HG02981 (cell line): ENCODE data around the gene PTPRE.

Source experiments
- ATAC-seq: cut with Tn5 transposase; IDR thresholded peaks from one replicate; pipeline ENCODE4 v1.9.1; 2021; ENCODE audit warnings: mild to moderate bottlenecking, moderate library complexity; ENCODE audit not compliant: unreplicated experiment

PTPRE gene

GRCh38 chr10:127882801-127883459 is 24.0 kb upstream of the PTPRE start:
- ATAC-seq = no peak

- ATAC-seq = no peak
These were observed 23.4 kb upstream of the PTPRE start for GRCh38 chr10:127883516-127883915.

DNA sequence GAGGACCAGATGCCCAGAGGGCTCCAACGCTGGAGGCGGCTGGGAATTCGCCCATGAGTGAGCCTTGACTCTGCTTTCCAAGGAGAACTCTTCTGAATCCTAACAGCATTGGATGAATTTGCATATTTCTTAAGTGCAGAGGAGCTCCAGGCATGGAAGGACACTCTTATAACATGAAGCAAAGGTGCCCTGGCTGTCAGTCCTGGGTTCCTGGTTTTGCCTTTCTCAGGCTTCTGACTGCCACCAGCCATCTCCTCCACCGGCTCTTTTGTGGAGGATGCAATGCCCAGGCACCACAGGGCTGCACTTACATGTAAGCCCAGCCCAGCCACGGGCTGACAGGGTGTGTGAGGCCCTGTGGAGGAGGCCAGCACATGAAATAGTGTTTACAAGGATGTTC is 22.4 kb upstream of the PTPRE start:
- no peak for ATAC-seq

DNA sequence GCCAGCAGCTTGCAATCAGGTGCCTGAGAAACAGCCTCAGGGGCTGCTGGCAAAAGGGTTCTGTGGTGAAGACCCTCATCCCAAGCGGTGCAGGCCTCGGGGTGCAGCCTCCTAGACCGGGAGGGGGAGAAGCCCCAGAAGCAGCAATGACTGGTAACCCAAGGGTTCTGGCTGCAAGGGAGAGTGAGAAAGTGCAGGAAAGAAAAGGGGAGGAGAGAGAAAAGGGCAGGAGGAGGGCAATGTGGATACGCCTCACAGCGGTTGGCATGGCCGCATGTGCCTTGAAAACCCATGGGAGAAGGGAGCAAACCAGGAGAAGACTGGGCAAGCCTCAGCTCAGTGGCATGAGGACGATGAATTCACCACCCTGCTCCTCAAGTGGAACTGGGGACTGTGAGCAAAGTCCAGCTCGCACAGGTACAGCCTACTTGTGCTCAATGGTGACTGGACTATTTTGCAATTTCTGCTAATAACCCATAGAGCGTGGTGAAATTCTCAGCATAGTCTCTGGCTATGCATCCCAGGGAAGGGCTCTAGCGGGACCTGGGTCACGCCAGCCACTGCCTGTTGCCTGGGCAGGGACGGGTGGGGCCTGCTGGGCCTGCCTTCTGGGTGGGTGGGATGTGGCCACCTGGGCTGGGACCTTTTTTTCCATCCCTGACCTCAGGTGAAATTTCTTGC is 20.4 kb upstream of the PTPRE start:
- no peak for ATAC-seq

GRCh38 chr10:127887541-127888415 is 19.1 kb upstream of the PTPRE start:
- no peak for ATAC-seq

DNA sequence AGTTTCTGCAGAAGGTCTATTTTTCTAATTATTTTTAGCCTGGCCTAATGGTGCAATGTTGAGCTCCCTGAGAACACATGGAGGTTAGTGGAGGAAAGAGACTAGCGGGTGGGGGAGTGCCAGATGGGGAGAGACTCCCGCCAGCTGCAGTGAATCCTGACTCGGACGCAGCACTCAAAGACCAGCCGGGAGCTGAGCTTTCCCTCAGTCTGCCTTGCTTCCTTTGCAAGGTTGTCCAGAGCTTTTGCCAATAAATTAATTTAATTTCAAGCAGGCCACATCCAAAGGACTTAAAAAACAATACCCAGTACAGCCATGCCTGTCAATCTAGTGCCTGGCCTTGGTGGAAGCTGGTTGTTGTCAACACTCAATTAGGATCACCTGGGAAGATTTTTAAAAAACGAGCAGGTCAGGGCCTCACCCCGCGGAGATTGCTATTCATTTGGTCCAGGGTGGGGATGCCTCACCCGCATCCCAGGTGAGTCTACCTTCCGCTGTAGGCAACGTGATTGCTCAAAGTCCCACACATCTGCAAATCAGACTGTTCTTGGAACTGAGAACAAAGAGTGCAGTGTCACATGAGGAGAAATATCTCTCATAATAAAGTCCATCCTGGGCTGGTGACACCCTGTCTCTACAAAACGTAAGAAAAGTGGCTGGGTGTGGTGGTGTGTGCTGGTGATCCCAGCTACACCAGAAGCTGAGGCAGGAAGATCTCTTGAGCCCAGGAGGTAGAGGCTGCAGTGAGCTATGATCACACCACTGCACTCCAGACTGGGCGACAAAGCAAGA is 18.2 kb upstream of the PTPRE start:
- no peak for ATAC-seq

DNA sequence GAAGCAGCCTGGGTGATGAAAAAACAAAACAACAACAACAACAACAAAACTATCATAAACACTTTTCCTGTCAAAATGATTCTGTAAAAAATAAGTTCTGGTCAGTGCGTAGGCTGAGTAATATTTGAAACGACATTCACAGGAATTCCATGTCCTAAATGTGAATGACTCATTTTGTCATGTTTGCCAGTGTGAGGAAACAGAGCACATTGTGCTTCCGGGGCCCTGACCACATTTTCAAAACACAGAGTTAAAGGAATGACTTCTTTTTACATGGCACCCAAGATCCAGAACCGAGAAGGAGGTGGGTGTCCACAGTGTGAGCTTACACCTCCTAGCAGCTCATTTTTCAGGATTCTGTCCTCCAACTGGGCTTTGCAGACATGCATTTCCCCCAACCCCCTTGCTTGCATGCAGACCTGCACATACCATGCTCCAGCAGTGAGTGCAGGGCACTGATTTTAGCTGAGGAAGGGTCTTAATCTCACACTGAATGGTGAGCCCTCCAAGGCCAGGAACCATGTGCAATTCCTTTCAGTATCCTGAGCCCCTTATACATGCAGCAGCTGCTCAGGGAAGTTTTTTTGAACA is 17.2 kb upstream of the PTPRE start:
- no peak for ATAC-seq

DNA sequence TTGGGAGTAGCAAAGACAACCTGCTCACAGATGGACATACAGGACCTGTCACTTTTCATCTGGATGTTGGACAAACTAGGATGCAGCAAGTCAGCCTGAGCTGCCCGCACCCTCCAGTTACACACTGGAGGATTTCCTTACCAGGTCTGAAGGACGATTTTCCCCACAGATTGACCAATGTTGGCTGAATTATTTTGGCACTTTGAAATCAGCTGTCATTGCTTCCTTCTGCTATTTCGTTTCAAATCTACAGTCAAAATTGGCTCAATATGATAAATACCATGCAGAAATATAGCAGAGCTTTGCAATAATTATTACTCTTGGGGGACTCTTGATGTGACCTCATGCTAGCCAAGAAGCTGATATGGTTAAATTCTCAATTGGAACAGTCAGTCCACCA is 16.7 kb upstream of the PTPRE start:
- no peak for ATAC-seq

DNA sequence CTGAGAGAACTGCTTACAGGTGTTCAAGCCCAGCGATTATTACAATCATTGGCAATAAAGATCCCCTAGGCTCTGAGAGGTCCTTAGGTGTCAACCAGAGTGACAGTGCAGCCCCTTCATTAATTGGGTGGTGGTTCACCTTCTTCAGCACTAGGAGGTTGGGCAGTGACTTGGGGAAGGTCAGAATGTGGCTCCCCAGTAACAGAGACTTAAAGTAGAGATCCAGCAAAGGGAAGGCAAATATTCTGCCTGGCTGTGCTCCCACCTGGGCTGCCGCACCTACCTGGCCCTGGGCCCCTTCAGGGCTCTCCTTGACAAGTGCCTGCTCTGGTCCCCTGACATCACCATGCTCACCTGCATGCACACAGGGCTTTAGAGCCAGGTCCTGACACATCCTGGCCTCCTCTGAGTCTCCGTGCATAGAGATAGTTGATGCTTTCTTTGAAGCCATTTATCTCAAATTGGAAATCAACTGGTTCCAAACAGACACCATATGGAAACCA is 16.0 kb upstream of the PTPRE start:
- ATAC-seq = no peak

GRCh38 chr10:127892743-127893142 is 14.2 kb upstream of the PTPRE start, which contains the start of gene CLRN3:
Gene CLRN3, minus strand, starts transcription at chr10:127892941. Its CDS starts 157 bp downstream, at chr10:127892784.
- ATAC-seq = no peak

GRCh38 chr10:127894146-127894545 is 12.8 kb upstream of the PTPRE start:
- no peak for ATAC-seq

DNA sequence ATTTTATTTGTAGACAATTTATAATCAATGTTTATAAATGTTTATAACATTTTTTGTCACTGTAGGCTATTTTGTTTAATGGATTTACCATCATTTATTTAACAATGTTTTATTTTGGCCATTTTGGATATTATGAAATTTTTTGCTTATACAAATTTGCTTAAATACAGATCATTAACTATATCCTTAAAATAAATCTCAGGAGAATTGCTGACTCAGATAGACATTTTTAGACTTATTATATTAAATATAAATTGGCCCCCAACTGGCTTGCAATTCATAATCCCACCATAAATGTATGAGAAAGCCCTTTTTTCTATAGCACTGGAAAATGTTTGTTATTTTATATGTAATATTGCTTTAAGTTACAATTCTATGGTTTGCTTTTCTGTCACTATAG is 10.3 kb upstream of the PTPRE start:
- no peak for ATAC-seq

GRCh38 chr10:127897177-127897576 is 9.7 kb upstream of the PTPRE start:
- ATAC-seq = no peak

- no peak for ATAC-seq
These were observed 7.0 kb upstream of the PTPRE start for GRCh38 chr10:127899766-127900387.

DNA sequence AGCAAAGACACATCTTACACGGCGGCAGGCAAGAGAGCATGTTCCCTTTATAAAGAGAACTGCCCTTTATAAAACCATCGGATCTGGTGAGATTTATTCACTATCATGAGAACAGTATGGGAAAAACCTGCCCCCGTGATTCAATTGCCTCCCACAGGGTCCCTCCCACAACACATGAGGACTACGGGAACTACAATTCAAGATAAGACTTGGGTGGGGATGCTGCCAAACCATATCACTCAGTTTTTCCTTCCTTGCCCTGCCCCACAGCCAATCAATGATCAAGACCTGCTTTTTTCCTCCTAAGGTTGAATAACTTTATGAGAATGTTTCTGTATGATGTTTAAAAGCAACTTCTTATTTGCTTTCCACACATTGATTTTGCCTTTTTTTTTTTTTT is 3.1 kb upstream of the PTPRE start:
- ATAC-seq = no peak

- no peak for ATAC-seq
These were observed 2.4 kb upstream of the PTPRE start for GRCh38 chr10:127904311-127905000.

- no peak for ATAC-seq
These were observed 1.7 kb upstream of the PTPRE start for GRCh38 chr10:127905001-127905847.

DNA sequence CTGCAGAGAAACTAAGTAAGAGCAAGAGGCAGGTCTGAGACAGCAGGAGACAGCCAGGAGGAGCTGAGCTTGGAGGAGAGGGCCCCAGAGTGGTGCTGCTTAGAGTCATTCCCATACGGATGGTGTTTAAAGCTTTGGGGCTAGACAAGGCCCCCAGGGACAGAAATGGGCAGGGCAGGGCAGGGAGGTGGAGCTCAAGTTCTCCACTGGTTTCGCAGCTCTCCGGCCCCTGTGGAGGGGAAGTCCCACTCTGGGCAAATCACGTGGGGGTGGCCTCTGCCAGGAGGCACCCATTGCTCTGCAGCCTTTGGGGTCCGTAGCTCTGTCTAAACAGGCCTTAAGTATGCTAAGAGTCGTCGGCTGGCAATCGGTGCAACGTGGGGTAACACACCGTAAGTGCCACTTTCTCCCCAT is 1.0 kb upstream of the PTPRE start:
- ATAC-seq = no peak
